Skin epidermis (tissue), 12 donors: Measurements from ENCODE around the gene TIGAR.

Experiments used
- H3K27ac ChIP-seq, 21 experiments: fragments of 200-600 bp; sonication (generic) in 11 of 21; one replicate each; pipeline ENCODE4 v1.5.0; 2020; ENCODE audit warnings: mild to moderate bottlenecking in 3 of 21, inconsistent platforms in 2 of 21, moderate library complexity in 2 of 21
- H3K4me3 ChIP-seq, 7 experiments: fragments of 200-600 bp; sonication (generic) in 2 of 7; one replicate each; pipeline ENCODE4 v1.5.0; 2020; ENCODE audit warnings: inconsistent platforms in 2 of 7, mild to moderate bottlenecking in 2 of 7, moderate library complexity in 1 of 7

Gene TIGAR

DNA sequence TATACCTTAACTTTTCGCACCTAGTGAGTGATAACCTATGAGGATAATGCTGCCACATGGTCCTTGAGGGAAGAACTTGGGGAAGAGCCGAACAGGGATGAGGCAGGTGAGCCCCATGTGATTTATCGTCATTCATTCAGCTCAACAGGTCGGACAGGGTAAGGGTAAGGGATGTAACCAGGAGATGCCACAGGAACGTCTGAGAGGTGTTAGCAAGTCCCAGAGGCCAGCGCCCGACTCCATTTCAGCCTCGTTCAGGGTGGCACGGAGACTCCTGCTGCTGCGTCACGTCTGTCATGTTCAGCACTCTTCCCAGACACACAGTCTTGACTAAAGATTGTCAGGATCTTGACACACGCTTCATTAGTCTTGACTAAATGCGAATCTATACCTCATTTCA lies 23.4 kb upstream of the TIGAR start:
- H3K27ac ChIP-seq = no peak overlapping the region
- no peak overlapping the region for H3K4me3 ChIP-seq

GRCh38 chr12:4300883-4301282 lies 20.1 kb upstream of the TIGAR start:
- Histone ChIP-seq H3K27ac (no peak overlapping the region), H3K4me3 (no peak overlapping the region)

DNA sequence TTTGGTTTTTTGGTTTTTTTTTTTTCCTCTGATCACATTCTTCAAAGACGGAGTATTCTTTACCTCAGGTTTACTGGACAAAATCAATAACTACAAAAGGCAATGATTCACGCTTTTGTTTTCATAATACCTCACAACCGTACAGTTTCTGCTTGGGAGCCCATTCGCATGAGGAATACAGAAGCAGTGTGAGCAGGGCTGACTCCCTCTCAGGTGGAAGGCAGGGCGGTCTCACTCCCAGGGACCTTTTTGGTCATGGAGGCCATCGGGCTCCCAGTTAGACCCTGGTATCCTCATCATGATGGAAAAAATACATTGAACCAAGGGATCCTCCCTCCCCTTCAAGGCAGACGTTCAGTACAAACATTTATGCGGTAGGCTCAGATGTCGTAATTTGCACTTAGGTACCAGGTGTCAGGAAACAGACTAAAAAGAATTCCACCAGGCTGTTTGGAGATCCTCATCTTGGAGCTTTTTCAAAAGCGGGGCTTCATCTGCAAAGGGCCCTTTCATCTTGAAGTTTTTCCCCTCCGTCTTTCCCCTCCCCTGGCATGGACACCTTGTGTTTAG lies 19.0 kb upstream of the TIGAR start:
- no peak overlapping the region for H3K4me3 ChIP-seq
- H3K27ac ChIP-seq = no peak overlapping the region

GRCh38 chr12:4302881-4303280 lies 18.1 kb upstream of the TIGAR start:
- Histone ChIP-seq H3K4me3 (no peak overlapping the region), H3K27ac (no peak overlapping the region)

DNA sequence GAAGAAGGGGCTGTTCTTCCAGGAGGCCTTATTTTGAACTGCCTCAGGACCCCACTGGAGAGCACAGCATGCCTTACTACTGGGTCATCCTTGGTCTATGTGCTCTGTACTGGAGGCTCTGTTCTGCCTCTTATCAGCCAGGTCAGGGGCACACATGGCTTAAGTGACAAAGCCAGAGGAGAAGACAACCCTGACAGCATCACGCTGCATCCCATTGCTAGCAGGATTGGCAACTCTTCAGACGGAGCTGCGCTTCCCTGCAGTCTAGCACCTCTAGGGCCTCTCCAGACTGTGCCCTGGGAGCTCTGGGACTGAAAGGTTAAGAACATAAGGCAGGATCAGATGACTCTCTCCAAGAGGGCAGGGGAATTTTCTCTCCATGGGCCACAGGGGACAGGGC lies 17.3 kb upstream of the TIGAR start:
- H3K27ac ChIP-seq = no peak overlapping the region
- no peak overlapping the region for H3K4me3 ChIP-seq

GRCh38 chr12:4307593-4308333 lies 13.2 kb upstream of the TIGAR start:
- peak overlapping the region in 4 of 21 experiments; percentile 9 to 80 (median 43) for H3K27ac ChIP-seq
- H3K4me3 ChIP-seq = peak overlapping the region in 1 of 7 experiments; percentile 2

- peak overlapping the region in 1 of 7 experiments; percentile 2 for H3K4me3 ChIP-seq
- peak overlapping the region in 7 of 21 experiments; percentile 7 to 80 (median 38) for H3K27ac ChIP-seq
Observed at GRCh38 chr12:4308334-4308950, 12.6 kb upstream of the TIGAR start.

DNA sequence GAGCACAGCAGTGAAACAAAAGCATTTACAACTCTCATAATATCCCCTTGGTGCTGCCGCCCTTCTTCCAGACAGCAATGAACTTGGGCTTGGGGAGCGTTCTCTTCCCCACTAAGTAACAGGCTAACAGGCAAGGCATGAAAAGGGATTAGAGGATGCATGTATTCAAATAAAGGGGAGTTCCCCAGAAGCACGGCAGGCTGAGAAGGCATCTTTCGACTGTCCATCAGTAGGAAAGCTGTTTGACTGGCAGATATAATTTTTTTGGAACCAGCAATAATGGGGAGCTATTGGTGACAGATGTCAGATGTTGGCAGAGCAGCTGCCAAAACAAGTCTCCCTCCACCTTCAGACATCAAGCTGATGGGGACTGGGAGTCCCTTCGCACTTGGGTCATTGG lies 9.2 kb upstream of the TIGAR start:
- H3K27ac ChIP-seq = no peak overlapping the region
- no peak overlapping the region for H3K4me3 ChIP-seq

GRCh38 chr12:4312251-4312650 lies 8.8 kb upstream of the TIGAR start:
- no peak overlapping the region for H3K27ac ChIP-seq
- no peak overlapping the region for H3K4me3 ChIP-seq

GRCh38 chr12:4320497-4320852 lies 538 bp upstream of the TIGAR start:
- Histone ChIP-seq H3K27ac (peak overlapping the region; percentile 4 to 94 (median 86)), H3K4me3 (peak overlapping the region; percentile 62 to 97 (median 82))

- Histone ChIP-seq H3K4me3 (peak overlapping the region in 1 of 7 experiments; percentile 76), H3K27ac (peak overlapping the region in 1 of 21 experiments; percentile 91)
Observed at GRCh38 chr12:4322726-4323125, 1.7 kb downstream of the TIGAR start.

DNA sequence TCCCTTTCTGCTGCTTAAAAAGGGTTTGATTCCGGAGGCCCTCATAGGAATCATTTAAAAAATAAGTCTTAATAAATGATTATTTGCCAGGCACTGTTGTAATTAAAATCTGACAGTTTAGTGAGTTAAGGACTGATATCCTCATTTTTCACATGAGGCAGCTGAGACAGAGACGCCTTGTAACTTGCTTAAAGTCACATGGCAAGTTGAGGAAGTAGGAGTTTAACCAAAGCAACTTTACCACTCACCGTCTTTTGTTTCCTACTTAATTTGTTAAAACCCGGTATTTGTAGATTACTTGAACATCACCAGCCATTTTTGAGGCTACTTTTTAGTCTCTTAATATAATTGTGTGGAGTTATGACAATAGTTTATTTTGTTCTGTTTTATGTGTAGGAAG lies 2.4 kb downstream of the TIGAR start:
- Histone ChIP-seq H3K27ac (peak overlapping the region in 1 of 21 experiments; percentile 18), H3K4me3 (no peak overlapping the region)

DNA sequence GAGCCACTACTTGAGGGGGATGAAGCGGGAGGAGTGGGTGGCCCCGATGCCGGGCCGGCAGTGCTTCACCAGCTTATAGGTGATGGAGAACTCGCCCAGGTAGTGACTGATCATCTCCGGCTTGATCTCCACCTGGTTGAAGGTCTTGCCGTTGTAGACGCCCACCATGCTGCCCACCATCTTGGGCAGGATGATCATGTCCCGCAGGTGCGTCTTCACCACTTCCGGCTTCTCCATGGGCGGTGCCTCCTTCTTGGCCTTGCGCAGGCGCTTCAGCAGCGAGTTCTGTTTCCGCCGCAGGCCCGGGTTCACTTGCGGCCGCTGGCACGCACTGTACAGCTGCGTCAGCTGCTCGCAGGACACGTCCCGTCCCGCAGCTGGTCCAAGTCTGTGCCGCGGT lies 3.4 kb downstream of the TIGAR start:
- Histone ChIP-seq H3K27ac (no peak overlapping the region), H3K4me3 (no peak overlapping the region)

GRCh38 chr12:4325966-4326365 lies 5.0 kb downstream of the TIGAR start:
- Histone ChIP-seq H3K4me3 (no peak overlapping the region), H3K27ac (no peak overlapping the region)

DNA sequence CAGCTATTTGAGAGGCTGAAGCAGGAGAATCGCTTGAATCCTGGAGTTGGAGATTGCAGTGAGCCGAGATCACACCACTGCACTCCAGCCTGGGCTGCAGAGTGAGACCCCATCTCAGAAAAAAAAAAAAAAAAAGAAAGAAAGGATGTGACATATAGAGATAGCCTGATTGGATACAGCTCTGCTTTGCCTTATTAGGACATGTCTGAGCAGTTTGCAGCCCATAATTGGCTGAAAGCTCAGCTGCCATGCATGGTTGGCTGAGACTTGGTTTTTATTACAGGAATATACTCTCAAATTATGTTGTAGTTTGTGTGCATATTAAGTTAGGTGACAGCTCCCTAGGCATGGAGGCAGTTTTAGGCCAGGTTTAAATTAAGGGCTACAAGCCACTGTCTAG lies 6.3 kb downstream of the TIGAR start:
- H3K4me3 ChIP-seq = no peak overlapping the region
- H3K27ac ChIP-seq = no peak overlapping the region

- no peak overlapping the region for H3K4me3 ChIP-seq
- H3K27ac ChIP-seq = no peak overlapping the region
Observed at GRCh38 chr12:4330203-4330602, 9.2 kb downstream of the TIGAR start.

GRCh38 chr12:4331221-4331620 lies 10.2 kb downstream of the TIGAR start:
- no peak overlapping the region for H3K27ac ChIP-seq
- no peak overlapping the region for H3K4me3 ChIP-seq

GRCh38 chr12:4331842-4332241 lies 10.8 kb downstream of the TIGAR start:
- Histone ChIP-seq H3K27ac (no peak overlapping the region), H3K4me3 (no peak overlapping the region)

- H3K27ac ChIP-seq = no peak overlapping the region
- no peak overlapping the region for H3K4me3 ChIP-seq
Observed at GRCh38 chr12:4346931-4347330, 25.9 kb downstream of the TIGAR start.

DNA sequence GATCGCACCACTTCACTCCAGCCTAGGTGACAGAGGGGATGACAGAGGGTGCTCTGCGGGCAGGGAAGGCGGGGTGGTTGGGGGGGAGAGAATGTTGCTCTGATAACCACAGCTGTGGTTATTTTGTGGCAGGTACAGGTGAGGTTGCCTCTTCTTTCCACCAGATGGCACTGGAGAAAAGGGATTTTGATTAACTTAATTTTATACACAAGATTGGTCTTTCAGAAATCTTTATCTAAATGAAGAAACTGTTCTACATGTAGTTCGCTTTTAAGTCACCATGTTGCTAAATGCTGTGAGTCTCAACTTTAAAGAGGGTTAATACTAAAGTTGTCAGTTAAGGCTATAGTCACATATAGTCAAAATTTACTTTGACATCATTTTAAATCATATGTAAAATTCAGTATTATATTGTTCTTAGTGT lies 32.8 kb downstream of the TIGAR start:
- H3K27ac ChIP-seq = no peak overlapping the region
- H3K4me3 ChIP-seq = no peak overlapping the region
